ENCODE data around the gene AGTRAP. TPM values are rescaled to one million over a fixed set of nuclear protein-coding genes. Genes with fewer than 3 reads are reported as not detected.

AGTRAP gene
- total and polyA plus RNA-seq, 9 of the 15 experiments (the other 6 are each of a cell fraction or from before 2014, with no cell fraction given), result 26.8 to 105 (median 57.5) TPM

DNA sequence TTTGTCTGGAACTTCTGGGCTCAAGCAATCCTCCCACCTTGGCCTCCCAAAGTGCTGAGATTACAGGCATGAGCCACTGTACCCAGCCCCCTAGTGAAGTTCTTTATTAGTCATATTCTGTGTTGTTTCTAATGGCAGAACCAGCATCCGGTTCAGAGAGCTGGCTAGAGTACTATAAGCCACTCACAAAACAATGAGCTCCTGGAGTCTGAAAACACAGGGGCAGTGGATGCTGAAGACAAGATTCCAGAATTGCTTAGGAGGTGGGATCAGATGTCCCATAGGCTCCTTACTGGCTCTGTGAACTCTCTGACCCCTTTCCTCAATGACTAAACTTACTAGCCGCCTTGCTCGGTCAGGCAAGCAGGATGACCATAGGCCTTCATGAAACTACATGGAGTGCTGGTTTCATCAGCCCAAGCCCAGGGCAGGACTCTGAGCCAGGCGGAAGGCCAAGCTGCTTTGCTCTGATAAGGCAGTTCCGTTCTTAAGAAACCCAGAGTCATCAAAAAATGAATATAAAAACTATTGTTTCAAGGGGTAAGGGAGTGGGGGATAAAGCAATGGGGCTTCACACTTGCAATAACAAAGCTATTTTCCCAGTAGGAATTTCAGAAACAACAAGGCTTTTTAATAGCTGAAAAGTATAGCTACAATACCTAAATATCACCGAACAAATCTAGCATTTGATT lies 61.7 kb downstream of the AGTRAP start (continued):
- TF ChIP-seq HDAC3 (IDR thresholded peaks at IDR 0.05; ENCODE audit: borderline replicate concordance, partially characterized antibody) (no peak), IRF2 (CRISPR knock-in tag; IDR thresholded peaks at IDR 0.05) (no peak), ZNF253 (CRISPR knock-in tag; conservative IDR thresholded peaks at IDR 0.05) (no peak), EZH2 (IDR thresholded peaks at IDR 0.05; ENCODE audit: borderline replicate concordance, low read depth, low read length) (no peak), CCAR2 (IDR thresholded peaks at IDR 0.05; ENCODE audit: low read depth, low read length) (no peak), ZNF347 (CRISPR knock-in tag; IDR thresholded peaks at IDR 0.05; ENCODE audit: low read depth) (no peak), SOX6 (IDR thresholded peaks at IDR 0.05) (peak; percentile 100), TCFL5 (CRISPR knock-in tag; conservative IDR thresholded peaks at IDR 0.05) (peak; percentile 69), RBBP5 (IDR thresholded peaks at IDR 0.05; ENCODE audit: borderline replicate concordance, insufficient read depth, low read length, poor library complexity, severe bottlenecking) (peak; percentile 76), MXI1 (IDR thresholded peaks at IDR 0.05; ENCODE audit: low read depth, low read length) (no peak), STAT5B (CRISPR knock-in tag; IDR thresholded peaks at IDR 0.05) (no peak), SMAD3 (CRISPR knock-in tag; conservative IDR thresholded peaks at IDR 0.05) (peak; percentile 81), KLF16 (IDR thresholded peaks at IDR 0.05) (peak; percentile 82), ESRRB (CRISPR knock-in tag; IDR thresholded peaks at IDR 0.05; ENCODE audit: borderline replicate concordance) (no peak; the same call in 1 of the 2 replicates), SAFB (IDR thresholded peaks at IDR 0.05; ENCODE audit: borderline replicate concordance, low read depth, low read length) (no peak), PTBP1 (IDR thresholded peaks at IDR 0.05; ENCODE audit: low read depth, low read length) (no peak), STAG1 (CRISPR knock-in tag; IDR thresholded peaks at IDR 0.05; ENCODE audit: borderline replicate concordance) (no peak), ZNF668 (CRISPR knock-in tag; IDR thresholded peaks at IDR 0.05) (peak; percentile 88), MCM7 (IDR thresholded peaks at IDR 0.05) (no peak), TAF7 (tag; IDR thresholded peaks at IDR 0.05) (peak; percentile 26), ZNF217 (CRISPR knock-in tag; IDR thresholded peaks at IDR 0.05) (no peak)
- TF ChIP-seq, protein P1, sequence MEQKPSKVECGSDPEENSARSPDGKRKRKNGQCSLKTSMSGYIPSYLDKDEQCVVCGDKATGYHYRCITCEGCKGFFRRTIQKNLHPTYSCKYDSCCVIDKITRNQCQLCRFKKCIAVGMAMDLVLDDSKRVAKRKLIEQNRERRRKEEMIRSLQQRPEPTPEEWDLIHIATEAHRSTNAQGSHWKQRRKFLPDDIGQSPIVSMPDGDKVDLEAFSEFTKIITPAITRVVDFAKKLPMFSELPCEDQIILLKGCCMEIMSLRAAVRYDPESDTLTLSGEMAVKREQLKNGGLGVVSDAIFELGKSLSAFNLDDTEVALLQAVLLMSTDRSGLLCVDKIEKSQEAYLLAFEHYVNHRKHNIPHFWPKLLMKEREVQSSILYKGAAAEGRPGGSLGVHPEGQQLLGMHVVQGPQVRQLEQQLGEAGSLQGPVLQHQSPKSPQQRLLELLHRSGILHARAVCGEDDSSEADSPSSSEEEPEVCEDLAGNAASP (IDR thresholded peaks at IDR 0.05), result no peak
- TF ChIP-seq, protein P2, sequence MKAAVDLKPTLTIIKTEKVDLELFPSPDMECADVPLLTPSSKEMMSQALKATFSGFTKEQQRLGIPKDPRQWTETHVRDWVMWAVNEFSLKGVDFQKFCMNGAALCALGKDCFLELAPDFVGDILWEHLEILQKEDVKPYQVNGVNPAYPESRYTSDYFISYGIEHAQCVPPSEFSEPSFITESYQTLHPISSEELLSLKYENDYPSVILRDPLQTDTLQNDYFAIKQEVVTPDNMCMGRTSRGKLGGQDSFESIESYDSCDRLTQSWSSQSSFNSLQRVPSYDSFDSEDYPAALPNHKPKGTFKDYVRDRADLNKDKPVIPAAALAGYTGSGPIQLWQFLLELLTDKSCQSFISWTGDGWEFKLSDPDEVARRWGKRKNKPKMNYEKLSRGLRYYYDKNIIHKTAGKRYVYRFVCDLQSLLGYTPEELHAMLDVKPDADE (conservative IDR thresholded peaks at IDR 0.05; ENCODE audit: control insufficient read depth, low read depth, low read length), result 0 out of 2 replicates have a peak, but pooled peaks have one; percentile 27
- TF ChIP-seq, protein P3, sequence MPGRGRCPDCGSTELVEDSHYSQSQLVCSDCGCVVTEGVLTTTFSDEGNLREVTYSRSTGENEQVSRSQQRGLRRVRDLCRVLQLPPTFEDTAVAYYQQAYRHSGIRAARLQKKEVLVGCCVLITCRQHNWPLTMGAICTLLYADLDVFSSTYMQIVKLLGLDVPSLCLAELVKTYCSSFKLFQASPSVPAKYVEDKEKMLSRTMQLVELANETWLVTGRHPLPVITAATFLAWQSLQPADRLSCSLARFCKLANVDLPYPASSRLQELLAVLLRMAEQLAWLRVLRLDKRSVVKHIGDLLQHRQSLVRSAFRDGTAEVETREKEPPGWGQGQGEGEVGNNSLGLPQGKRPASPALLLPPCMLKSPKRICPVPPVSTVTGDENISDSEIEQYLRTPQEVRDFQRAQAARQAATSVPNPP (IDR thresholded peaks at IDR 0.05; ENCODE audit: borderline replicate concordance, insufficient read depth, insufficient read length), result no peak
- TF ChIP-seq, protein P4, sequence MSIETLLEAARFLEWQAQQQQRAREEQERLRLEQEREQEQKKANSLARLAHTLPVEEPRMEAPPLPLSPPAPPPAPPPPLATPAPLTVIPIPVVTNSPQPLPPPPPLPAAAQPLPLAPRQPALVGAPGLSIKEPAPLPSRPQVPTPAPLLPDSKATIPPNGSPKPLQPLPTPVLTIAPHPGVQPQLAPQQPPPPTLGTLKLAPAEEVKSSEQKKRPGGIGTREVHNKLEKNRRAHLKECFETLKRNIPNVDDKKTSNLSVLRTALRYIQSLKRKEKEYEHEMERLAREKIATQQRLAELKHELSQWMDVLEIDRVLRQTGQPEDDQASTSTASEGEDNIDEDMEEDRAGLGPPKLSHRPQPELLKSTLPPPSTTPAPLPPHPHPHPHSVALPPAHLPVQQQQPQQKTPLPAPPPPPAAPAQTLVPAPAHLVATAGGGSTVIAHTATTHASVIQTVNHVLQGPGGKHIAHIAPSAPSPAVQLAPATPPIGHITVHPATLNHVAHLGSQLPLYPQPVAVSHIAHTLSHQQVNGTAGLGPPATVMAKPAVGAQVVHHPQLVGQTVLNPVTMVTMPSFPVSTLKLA (conservative IDR thresholded peaks at IDR 0.05), result no peak
